Lower lobe of right lung (tissue), 2 donors: ENCODE measurements around the gene ULBP1. TPM values are rescaled to one million over a fixed set of nuclear protein-coding genes. Genes with fewer than 3 reads are reported as not detected.
A peak's percentile ranks its signal among the peaks of the same experiment; 100 is the strongest.
"Not testable (repeated sequence)": the region's sequence is repeated elsewhere in the genome, so short reads cannot be mapped to it uniquely, and the experiment has no call there.

Source experiments
- ATAC-seq, 2 donors: fragments of 200-7000 bp; cut with Tn5 transposase; one replicate each; pipeline ENCODE4 v1.9.1; 2020 to 2022; ENCODE audit warnings: mild to moderate bottlenecking in 2 of 2, moderate library complexity in 2 of 2
- DNase-seq: peaks from one replicate; pipeline ENCODE4 v3.0.0-alpha.2; 2020
- H3K27ac ChIP-seq: fragments of 200-600 bp; one replicate; pipeline ENCODE4 v1.8.0; 2022
- H3K27me3 ChIP-seq: fragments of 200-600 bp; one replicate; pipeline ENCODE4 v1.8.0; 2022; ENCODE audit warnings: low read depth
- H3K36me3 ChIP-seq: fragments of 200-600 bp; one replicate; pipeline ENCODE4 v1.8.0; 2022; ENCODE audit warnings: mild to moderate bottlenecking
- H3K4me1 ChIP-seq: fragments of 200-600 bp; one replicate; pipeline ENCODE4 v1.8.0; 2022
- H3K4me3 ChIP-seq: fragments of 200-600 bp; one replicate; pipeline ENCODE4 v1.8.0; 2022; ENCODE audit warnings: mild to moderate bottlenecking
- H3K9me3 ChIP-seq: fragments of 200-600 bp; one replicate; pipeline ENCODE4 v1.8.0; 2022
- CTCF ChIP-seq: fragments of 200-600 bp; IDR thresholded peaks from one replicate; pipeline ENCODE4 v1.8.0; 2022; ENCODE audit warnings: antibody characterized with exemption, mild to moderate bottlenecking
- intact Hi-C: fragments of 100-400 bp; cut with DNase I; formaldehyde crosslinking; loops from one replicate; pipeline ENCODE4 v1.11.0; 2022
- total RNA-seq: library from RNA; stranded (reverse); fragmentation: NEBNext Ultra II Directional; extraction: Animal tissue kit (Norgen Biotek cat#: 25700); gene quantifications from one replicate; pipeline ENCODE4 v1.2.1, GENCODE V29; 2021
- donor health status: DM: no; HTN: yes; CAD: no; lungs with severe emphysema.

The ULBP1 gene
- total RNA-seq, 1 donor from 2014 or later, result 2.0 TPM

GRCh38 chr6:149969635-149970034 lies 5.9 kb downstream of the ULBP1 start:
- DNase-seq (no peak), ATAC-seq (no peak)
- Histone ChIP-seq H3K4me3 (no peak overlapping the region), H3K27ac (no peak overlapping the region), H3K27me3 (peaks cover 37% of the 10 kb centered on the region), H3K9me3 (no peaks in the 10 kb centered on the region), H3K4me1 (peaks cover 9% of the 10 kb centered on the region), H3K36me3 (no peaks in the 10 kb centered on the region)
- intact Hi-C loops, result no loop called here
- TF ChIP-seq CTCF, result no peak

- H3K27ac ChIP-seq, H3K4me3 ChIP-seq, DNase-seq, H3K36me3 ChIP-seq, intact Hi-C loops, H3K9me3 ChIP-seq, H3K4me1 ChIP-seq, ATAC-seq: not testable (repeated sequence)
- peaks cover 26% of the 10 kb centered on the region for H3K27me3 ChIP-seq
Measured at GRCh38 chr6:149974394-149974793, 10.7 kb downstream of the ULBP1 start.

- H3K27ac ChIP-seq, result no peak overlapping the region
- no peak for TF ChIP-seq CTCF
- no peak overlapping the region for H3K4me3 ChIP-seq
- DNase-seq, result no peak
- no peaks in the 10 kb centered on the region for H3K4me1 ChIP-seq
- H3K9me3 ChIP-seq, result no peaks in the 10 kb centered on the region
- H3K36me3 ChIP-seq, result no peaks in the 10 kb centered on the region
- peaks cover 24% of the 10 kb centered on the region for H3K27me3 ChIP-seq
- peak in 1 of 2 donors; percentile 55 for ATAC-seq
- intact Hi-C loops, result no loop called here
Measured at GRCh38 chr6:149974825-149975224, 11.1 kb downstream of the ULBP1 start.

- H3K4me1 ChIP-seq, result no peaks in the 10 kb centered on the region
- ATAC-seq (no peak), DNase-seq (no peak)
- TF ChIP-seq CTCF, result no peak
- intact Hi-C loops, result no loop called here
- no peaks in the 10 kb centered on the region for H3K9me3 ChIP-seq
- H3K4me3 ChIP-seq, result no peak overlapping the region
- no peak overlapping the region for H3K27ac ChIP-seq
- H3K36me3 ChIP-seq, result no peaks in the 10 kb centered on the region
- peaks cover 24% of the 10 kb centered on the region for H3K27me3 ChIP-seq
Measured at GRCh38 chr6:149975400-149975799, 11.7 kb downstream of the ULBP1 start.

GRCh38 chr6:149977221-149977620 lies 13.5 kb downstream of the ULBP1 start:
- Histone ChIP-seq H3K27ac (no peak overlapping the region), H3K36me3 (no peaks in the 10 kb centered on the region), H3K4me1 (no peaks in the 10 kb centered on the region), H3K27me3 (peaks cover 39% of the 10 kb centered on the region), H3K4me3 (no peak overlapping the region), H3K9me3 (no peaks in the 10 kb centered on the region)
- intact Hi-C loops, result no loop called here
- TF ChIP-seq CTCF, result no peak
- DNase-seq (no peak), ATAC-seq (no peak)

GRCh38 chr6:149978610-149979009 lies 14.9 kb downstream of the ULBP1 start:
- H3K9me3 ChIP-seq, result no peaks in the 10 kb centered on the region
- ATAC-seq, result no peak
- peaks cover 45% of the 10 kb centered on the region for H3K27me3 ChIP-seq
- DNase-seq, result no peak
- no peaks in the 10 kb centered on the region for H3K36me3 ChIP-seq
- H3K4me1 ChIP-seq, result no peaks in the 10 kb centered on the region
- H3K4me3 ChIP-seq, result no peak overlapping the region
- no peak overlapping the region for H3K27ac ChIP-seq
- no peak for TF ChIP-seq CTCF
- intact Hi-C loops, result no loop called here
